MM.1S (cell line): ENCODE measurements around the gene DDO.

Experiments used
- CTCF ChIP-seq: fragments of 300-600 bp; sonication (generic); IDR thresholded peaks from 2 replicates; pipeline ENCODE4 v1.5.1; 2016; ENCODE audit warnings: antibody characterized with exemption, low read length, mixed read lengths
- EZH2 ChIP-seq: fragments of 300-600 bp; sonication (generic); optimal IDR thresholded peaks from 2 replicates; pipeline ENCODE3; 2017; ENCODE audit warnings: low read depth, mild to moderate bottlenecking, antibody characterized with exemption, low read length, mixed read lengths

GRCh38 chr6:110342759-110343158 is 72.6 kb downstream of the DDO start:
- TF ChIP-seq CTCF (no peak), EZH2 (no peak)
